Measurements from ENCODE around the gene KRTAP5-1.
"Not testable (repeated sequence)": the region's sequence is repeated elsewhere in the genome, so short reads cannot be mapped to it uniquely, and the experiment has no call there.

Gene KRTAP5-1

DNA sequence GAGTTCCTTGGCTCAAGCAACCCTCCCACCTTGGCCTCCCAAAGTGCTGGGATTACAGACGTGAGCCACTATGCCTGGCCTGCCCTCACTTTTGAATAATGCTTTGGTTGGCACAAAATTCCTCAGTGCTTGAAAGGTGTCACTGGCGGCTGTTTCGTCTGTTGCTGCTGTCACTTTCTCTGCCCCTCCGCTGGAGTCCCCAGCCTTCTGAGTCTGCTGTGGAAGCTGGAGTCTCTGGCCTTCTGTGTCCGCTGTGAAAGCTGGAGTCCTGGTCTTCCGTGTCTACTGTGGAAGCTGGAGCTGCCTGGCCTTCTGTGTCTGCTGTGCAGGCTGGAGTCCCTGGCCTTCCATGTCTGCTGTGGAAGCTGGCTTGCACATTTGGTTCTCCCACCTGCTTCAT is 4.9 kb upstream of the KRTAP5-1 start:
- H3K4me3 ChIP-seq (ENCODE audit: low read depth, low read length), result no peak overlapping the region
- TF ChIP-seq, protein P1, sequence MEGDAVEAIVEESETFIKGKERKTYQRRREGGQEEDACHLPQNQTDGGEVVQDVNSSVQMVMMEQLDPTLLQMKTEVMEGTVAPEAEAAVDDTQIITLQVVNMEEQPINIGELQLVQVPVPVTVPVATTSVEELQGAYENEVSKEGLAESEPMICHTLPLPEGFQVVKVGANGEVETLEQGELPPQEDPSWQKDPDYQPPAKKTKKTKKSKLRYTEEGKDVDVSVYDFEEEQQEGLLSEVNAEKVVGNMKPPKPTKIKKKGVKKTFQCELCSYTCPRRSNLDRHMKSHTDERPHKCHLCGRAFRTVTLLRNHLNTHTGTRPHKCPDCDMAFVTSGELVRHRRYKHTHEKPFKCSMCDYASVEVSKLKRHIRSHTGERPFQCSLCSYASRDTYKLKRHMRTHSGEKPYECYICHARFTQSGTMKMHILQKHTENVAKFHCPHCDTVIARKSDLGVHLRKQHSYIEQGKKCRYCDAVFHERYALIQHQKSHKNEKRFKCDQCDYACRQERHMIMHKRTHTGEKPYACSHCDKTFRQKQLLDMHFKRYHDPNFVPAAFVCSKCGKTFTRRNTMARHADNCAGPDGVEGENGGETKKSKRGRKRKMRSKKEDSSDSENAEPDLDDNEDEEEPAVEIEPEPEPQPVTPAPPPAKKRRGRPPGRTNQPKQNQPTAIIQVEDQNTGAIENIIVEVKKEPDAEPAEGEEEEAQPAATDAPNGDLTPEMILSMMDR (IDR thresholded peaks at IDR 0.05; ENCODE audit: low read depth, low read length, missing control alignments), result no peak
- no peak for DNase-seq (ENCODE audit: low read depth)
- in situ Hi-C loops (cut with HindIII; ENCODE audit: low sequenced_read_pairs), result no loop called here

DNA sequence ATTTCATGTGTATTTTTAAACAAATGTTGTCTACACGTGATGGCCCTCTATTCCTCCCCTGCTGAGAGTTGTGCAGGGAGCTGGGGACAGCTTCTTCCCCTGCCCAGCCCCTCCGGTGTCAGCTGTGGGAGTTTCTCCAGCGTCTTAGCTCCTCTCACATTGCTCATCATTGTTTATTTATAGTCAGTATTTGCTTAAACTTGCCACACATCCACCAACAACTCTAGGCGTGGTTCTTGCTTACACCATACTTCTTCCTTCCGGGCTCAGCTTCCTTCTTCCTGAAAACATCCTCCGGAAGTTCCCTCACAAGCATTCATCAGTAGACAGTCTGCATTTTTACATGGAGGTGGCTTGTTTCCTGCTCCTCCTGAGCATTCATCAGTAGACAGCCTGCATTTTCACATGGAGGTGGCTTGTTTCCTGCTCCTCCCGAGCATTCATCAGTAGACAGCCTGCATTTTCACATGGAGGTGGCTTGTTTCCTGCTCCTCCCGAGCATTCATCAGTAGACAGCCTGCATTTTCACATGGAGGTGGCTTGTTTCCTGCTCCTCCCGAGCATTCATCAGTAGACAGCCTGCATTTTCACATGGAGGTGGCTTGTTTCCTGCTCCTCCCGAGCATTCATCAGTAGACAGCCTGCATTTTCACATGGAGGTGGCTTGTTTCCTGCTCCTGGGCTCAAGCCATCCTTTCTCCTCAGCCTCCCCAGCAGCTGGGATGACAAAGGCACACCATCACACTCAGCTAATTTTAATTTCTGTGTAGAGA is 4.3 kb upstream of the KRTAP5-1 start:
- DNase-seq (ENCODE audit: low read depth), result not testable (repeated sequence)

DNA sequence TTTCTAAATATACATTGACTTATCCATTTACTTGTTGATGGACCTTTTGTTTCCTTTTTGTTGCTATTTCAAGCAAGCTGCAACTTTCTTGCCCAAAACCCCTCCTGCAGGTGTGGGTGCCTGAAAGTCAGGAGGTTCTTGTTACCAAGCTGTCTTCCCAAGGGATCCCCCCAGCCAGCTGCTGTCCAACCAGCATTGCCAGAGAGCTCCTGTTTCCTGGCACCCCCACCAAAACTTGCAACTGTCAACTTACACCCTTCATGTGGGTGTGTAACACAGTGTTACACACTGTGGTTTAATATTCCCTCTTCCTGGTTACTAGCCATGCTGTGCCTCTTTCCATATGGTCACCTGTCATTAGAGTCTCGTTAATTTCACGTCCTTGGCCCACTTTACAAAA is 1.6 kb upstream of the KRTAP5-1 start:
- in situ Hi-C loops (cut with HindIII; ENCODE audit: low sequenced_read_pairs), result no loop called here
- TF ChIP-seq, protein P1 (IDR thresholded peaks at IDR 0.05; ENCODE audit: low read depth, low read length, missing control alignments), result no peak
- no peak for DNase-seq (ENCODE audit: low read depth)
- no peak overlapping the region for H3K4me3 ChIP-seq (ENCODE audit: low read depth, low read length)

More for the DNA sequence above, 4.3 kb upstream of the KRTAP5-1 start:
- in situ Hi-C loops (cut with HindIII; ENCODE audit: low sequenced_read_pairs); H3K4me3 ChIP-seq (ENCODE audit: low read depth, low read length): not testable (repeated sequence)

DNA sequence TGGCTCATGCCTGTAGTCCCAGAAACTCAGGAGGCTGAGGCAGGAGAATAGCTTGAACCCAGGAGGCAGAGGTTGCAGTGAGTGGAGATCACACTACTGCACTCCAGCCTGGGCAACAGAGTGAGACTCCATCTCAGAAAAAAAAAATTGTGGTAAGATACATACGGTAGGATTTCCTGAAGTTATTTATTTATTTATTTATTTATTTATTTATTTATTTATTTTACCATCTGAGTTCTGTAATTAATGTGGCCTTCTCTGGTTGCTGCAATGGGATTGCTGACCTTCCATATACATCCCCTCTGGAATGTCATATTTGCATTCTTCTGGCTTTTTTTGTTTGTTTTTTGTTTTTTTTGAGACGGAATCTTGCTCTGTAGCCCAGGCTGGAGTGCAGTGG is 2.2 kb downstream of the KRTAP5-1 start:
- H3K4me3 ChIP-seq (ENCODE audit: low read depth, low read length); in situ Hi-C loops (cut with HindIII; ENCODE audit: low sequenced_read_pairs); DNase-seq (ENCODE audit: low read depth): not testable (repeated sequence)

DNA sequence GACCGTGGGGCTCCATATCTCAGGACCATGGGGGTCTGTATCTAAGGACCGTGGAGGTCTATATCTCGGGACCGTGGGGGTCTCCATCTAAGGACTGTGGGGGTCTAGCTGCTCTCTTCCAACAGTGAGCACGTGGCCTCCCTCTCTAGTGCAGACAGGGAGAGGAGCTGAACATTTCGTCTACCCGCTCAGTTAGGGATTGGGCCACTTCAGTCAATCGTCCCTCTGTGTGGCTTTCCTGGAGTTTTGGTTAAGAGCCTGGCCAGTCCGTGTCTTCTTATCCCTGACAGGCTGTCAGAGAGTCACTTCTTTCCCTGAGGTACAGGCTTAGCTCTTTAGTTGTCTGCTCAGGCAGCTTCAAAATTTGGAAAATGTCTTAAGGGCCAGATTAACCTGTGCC is 3.1 kb downstream of the KRTAP5-1 start:
- TF ChIP-seq, protein P1 (IDR thresholded peaks at IDR 0.05; ENCODE audit: low read depth, low read length, missing control alignments), result no peak
- DNase-seq (ENCODE audit: low read depth), result no peak
- H3K4me3 ChIP-seq (ENCODE audit: low read depth, low read length), result no peak overlapping the region
- in situ Hi-C loops (cut with HindIII; ENCODE audit: low sequenced_read_pairs), result no loop called here

DNA sequence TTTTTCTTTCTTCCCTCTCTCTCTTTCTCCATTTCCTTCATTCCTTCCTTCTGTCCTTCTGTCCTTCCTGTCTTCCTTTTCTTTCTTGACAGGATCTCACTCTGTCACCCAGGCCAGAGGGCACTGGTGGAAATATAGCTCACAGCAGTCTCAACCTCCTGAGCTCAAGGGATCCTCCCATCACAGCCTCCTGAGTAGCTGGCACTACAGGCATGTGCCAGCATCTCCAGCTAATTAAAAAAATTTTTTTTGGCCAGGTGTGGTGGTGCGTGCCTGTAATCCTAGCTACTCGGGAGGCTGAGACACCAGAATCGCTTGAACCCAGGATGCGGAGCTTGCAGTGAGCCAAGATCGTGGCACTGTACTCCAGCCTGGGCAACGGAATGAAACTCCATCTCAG is 8.3 kb downstream of the KRTAP5-1 start:
- in situ Hi-C loops (cut with HindIII; ENCODE audit: low sequenced_read_pairs), result no loop called here
- TF ChIP-seq, protein P1 (IDR thresholded peaks at IDR 0.05; ENCODE audit: low read depth, low read length, missing control alignments), result no peak
- DNase-seq (ENCODE audit: low read depth), result no peak
- H3K4me3 ChIP-seq (ENCODE audit: low read depth, low read length), result no peak overlapping the region

DNA sequence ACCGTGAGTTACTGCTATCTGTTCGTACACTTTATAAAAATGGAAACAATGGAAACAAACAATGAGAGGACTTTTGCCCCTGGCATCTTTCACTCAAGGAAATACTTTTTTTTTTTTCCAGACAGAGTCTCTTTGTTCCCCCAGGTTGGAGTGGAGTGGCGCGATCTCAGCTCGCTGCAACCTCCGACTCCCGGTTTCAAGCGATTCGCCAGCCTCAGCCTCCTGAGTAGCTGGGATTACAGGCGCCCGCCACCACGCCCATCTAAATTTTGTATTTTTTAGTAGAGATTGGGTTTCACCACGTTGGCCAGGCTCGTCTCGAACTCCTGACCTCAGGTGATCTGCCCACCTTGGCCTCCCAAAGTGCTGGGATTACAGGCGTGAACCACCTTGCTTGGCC is 9.3 kb downstream of the KRTAP5-1 start:
- DNase-seq (ENCODE audit: low read depth); H3K4me3 ChIP-seq (ENCODE audit: low read depth, low read length); in situ Hi-C loops (cut with HindIII; ENCODE audit: low sequenced_read_pairs): not testable (repeated sequence)

DNA sequence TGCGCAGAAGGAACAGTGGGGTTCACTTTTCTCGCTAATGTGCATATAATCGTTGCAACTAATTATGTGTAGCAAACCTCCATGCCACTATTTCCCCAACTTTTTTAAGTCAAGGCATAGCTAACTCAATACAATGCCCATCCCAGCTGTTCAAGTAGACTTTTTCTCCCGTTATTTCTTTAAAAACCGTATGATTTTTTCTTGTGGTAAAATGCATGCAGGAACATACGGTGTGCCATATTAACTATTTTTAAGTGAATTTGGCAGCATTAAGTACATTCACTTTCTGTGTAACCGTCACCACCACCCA is 10.2 kb downstream of the KRTAP5-1 start:
- TF ChIP-seq, protein P1 (IDR thresholded peaks at IDR 0.05; ENCODE audit: low read depth, low read length, missing control alignments), result no peak
- no peak for DNase-seq (ENCODE audit: low read depth)
- in situ Hi-C loops (cut with HindIII; ENCODE audit: low sequenced_read_pairs), result no loop called here
- H3K4me3 ChIP-seq (ENCODE audit: low read depth, low read length), result no peak overlapping the region
